ENCODE measurements around the gene ITGA5.
A peak's percentile ranks its signal among the peaks of the same experiment; 100 is the strongest.

ITGA5 gene

GRCh38 chr12:54442961-54443360 is 23.9 kb upstream of the ITGA5 start:
- DNase-seq (ENCODE audit: low spot score) = no peak
- CTCF ChIA-PET = interaction anchor here (0.8 to 3.1 kb wide), 3 partner anchors 22 to 157 kb away, joined by 3 to 29 read pairs (median 4); no protein-coding TSS in a partner anchor
- POLR2A ChIA-PET (ENCODE audit: low non-redundant PET) = no interaction called here
- H3K27ac ChIP-seq = no peak overlapping the region
- TF ChIP-seq, protein P1, sequence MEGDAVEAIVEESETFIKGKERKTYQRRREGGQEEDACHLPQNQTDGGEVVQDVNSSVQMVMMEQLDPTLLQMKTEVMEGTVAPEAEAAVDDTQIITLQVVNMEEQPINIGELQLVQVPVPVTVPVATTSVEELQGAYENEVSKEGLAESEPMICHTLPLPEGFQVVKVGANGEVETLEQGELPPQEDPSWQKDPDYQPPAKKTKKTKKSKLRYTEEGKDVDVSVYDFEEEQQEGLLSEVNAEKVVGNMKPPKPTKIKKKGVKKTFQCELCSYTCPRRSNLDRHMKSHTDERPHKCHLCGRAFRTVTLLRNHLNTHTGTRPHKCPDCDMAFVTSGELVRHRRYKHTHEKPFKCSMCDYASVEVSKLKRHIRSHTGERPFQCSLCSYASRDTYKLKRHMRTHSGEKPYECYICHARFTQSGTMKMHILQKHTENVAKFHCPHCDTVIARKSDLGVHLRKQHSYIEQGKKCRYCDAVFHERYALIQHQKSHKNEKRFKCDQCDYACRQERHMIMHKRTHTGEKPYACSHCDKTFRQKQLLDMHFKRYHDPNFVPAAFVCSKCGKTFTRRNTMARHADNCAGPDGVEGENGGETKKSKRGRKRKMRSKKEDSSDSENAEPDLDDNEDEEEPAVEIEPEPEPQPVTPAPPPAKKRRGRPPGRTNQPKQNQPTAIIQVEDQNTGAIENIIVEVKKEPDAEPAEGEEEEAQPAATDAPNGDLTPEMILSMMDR (conservative IDR thresholded peaks at IDR 0.05; ENCODE audit: low read depth) = no peak

DNA sequence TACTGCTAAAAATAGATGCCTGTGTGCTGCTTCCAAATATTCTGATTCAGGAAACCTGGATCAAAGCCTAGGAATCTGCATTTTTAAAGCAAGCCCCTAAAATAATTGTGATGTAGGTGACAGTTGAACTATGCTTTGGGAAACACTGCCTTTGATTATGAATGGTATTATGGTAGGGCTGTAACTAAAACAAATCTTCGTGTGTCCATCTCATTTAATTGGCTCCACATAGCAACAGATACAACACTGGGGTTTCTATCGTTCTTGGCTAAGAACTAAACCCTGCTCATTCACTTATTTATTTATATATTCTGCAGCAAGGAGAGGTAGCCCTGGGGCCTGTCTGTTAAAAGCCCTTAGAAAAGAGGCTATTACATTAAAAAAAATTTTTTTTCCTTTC is 23.0 kb upstream of the ITGA5 start:
- TF ChIP-seq, protein P1 (conservative IDR thresholded peaks at IDR 0.05; ENCODE audit: low read depth) = no peak
- CTCF ChIA-PET = interaction anchor here (0.8 to 3.1 kb wide), 2 partner anchors 43 to 156 kb away, joined by 3 to 29 read pairs; no protein-coding TSS in a partner anchor
- no peak for DNase-seq (ENCODE audit: low spot score)
- no peak overlapping the region for H3K27ac ChIP-seq
- POLR2A ChIA-PET (ENCODE audit: low non-redundant PET) = no interaction called here

- TF ChIP-seq, protein P1 (conservative IDR thresholded peaks at IDR 0.05; ENCODE audit: low read depth) = peak; percentile 75
- H3K27ac ChIP-seq = no peak overlapping the region
- CTCF ChIA-PET = interaction anchor here (0.6 to 5.7 kb wide), 18 partner anchors 11 to 1266 kb away, joined by 3 to 170 read pairs (median 4); no protein-coding TSS in a partner anchor
- peak; percentile 69 for DNase-seq (ENCODE audit: low spot score)
- POLR2A ChIA-PET (ENCODE audit: low non-redundant PET) = no interaction called here
Observed at GRCh38 chr12:54439521-54440255, 20.6 kb upstream of the ITGA5 start.

GRCh38 chr12:54439096-54439495 is 20.0 kb upstream of the ITGA5 start:
- TF ChIP-seq, protein P1 (conservative IDR thresholded peaks at IDR 0.05; ENCODE audit: low read depth) = no peak
- CTCF ChIA-PET = interaction anchor here (0.6 to 5.7 kb wide), 17 partner anchors 11 to 139 kb away, joined by 3 to 170 read pairs (median 5); no protein-coding TSS in a partner anchor
- POLR2A ChIA-PET (ENCODE audit: low non-redundant PET) = no interaction called here
- H3K27ac ChIP-seq = no peak overlapping the region
- DNase-seq (ENCODE audit: low spot score) = no peak

DNA sequence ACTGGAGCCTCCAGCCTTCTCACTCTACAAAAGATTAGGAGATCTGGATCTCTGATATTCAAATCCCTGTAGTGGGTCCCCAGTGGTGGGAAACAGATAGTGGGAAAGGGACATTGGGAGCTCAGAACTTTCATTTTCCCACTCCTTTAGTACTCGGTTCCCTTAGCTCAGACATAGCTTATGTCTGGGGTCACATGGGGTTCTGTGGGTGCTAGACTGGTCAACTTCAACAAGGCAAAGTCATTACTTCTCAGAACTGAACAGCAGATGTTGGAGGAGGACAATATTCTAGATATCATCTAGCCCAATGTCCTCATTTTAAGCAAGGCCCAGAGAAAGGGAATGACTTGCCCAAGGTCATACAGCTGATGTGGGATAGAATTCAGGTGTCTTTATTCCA is 19.5 kb upstream of the ITGA5 start:
- ChIA-PET CTCF (interaction anchor here (0.6 to 5.7 kb wide), 10 partner anchors 10 to 570 kb away, joined by 3 to 170 read pairs (median 6); no protein-coding TSS in a partner anchor), POLR2A (ENCODE audit: low non-redundant PET) (interaction anchor here (0.5 kb wide), 1 partner anchor 35 kb away, joined by 3 read pairs; no protein-coding TSS in a partner anchor)
- TF ChIP-seq, protein P1 (conservative IDR thresholded peaks at IDR 0.05; ENCODE audit: low read depth) = no peak
- no peak overlapping the region for H3K27ac ChIP-seq
- no peak for DNase-seq (ENCODE audit: low spot score)

- no peak for DNase-seq (ENCODE audit: low spot score)
- TF ChIP-seq, protein P1 (conservative IDR thresholded peaks at IDR 0.05; ENCODE audit: low read depth) = no peak
- no peak overlapping the region for H3K27ac ChIP-seq
- ChIA-PET POLR2A (ENCODE audit: low non-redundant PET) (interaction anchor here (0.7 kb wide), 1 partner anchor 62 kb away, joined by 3 read pairs; no protein-coding TSS in a partner anchor), CTCF (interaction anchor here (0.7 to 5.7 kb wide), 2 partner anchors 39 to 569 kb away, joined by 3 to 170 read pairs; no protein-coding TSS in a partner anchor)
Observed at GRCh38 chr12:54437697-54438096, 18.6 kb upstream of the ITGA5 start.

Data from RWPE1 (cell line).